ENCODE data around the gene FAM184A.

FAM184A gene

GRCh38 chr6:118930680-118931079 is 147.8 kb downstream of the FAM184A start:
- DNase-seq (ENCODE audit: low spot score): no peak
- TF ChIP-seq, protein P1, sequence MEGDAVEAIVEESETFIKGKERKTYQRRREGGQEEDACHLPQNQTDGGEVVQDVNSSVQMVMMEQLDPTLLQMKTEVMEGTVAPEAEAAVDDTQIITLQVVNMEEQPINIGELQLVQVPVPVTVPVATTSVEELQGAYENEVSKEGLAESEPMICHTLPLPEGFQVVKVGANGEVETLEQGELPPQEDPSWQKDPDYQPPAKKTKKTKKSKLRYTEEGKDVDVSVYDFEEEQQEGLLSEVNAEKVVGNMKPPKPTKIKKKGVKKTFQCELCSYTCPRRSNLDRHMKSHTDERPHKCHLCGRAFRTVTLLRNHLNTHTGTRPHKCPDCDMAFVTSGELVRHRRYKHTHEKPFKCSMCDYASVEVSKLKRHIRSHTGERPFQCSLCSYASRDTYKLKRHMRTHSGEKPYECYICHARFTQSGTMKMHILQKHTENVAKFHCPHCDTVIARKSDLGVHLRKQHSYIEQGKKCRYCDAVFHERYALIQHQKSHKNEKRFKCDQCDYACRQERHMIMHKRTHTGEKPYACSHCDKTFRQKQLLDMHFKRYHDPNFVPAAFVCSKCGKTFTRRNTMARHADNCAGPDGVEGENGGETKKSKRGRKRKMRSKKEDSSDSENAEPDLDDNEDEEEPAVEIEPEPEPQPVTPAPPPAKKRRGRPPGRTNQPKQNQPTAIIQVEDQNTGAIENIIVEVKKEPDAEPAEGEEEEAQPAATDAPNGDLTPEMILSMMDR (IDR thresholded peaks at IDR 0.05; ENCODE audit: extremely low read depth, missing control alignments): no peak

GRCh38 chr6:118923035-118923434 is 155.4 kb downstream of the FAM184A start:
- no peak for DNase-seq (ENCODE audit: low spot score)
- TF ChIP-seq, protein P1 (IDR thresholded peaks at IDR 0.05; ENCODE audit: extremely low read depth, missing control alignments): no peak

- TF ChIP-seq, protein P1 (IDR thresholded peaks at IDR 0.05; ENCODE audit: extremely low read depth, missing control alignments): no peak
These were observed 157.4 kb downstream of the FAM184A start for GRCh38 chr6:118921084-118921483.

GRCh38 chr6:118918329-118918725 is 160.1 kb downstream of the FAM184A start:
- TF ChIP-seq, protein P1 (IDR thresholded peaks at IDR 0.05; ENCODE audit: extremely low read depth, missing control alignments): no peak
- DNase-seq (ENCODE audit: low spot score): no peak

More at GRCh38 chr6:118921084-118921483, 157.4 kb downstream of the FAM184A start:
- DNase-seq (ENCODE audit: low spot score): no peak

GRCh38 chr6:118917546-118918328 is 160.7 kb downstream of the FAM184A start:
- DNase-seq (ENCODE audit: low spot score): no peak
- TF ChIP-seq, protein P1 (IDR thresholded peaks at IDR 0.05; ENCODE audit: extremely low read depth, missing control alignments): no peak

GRCh38 chr6:118914598-118914997 is 163.9 kb downstream of the FAM184A start:
- TF ChIP-seq, protein P1 (IDR thresholded peaks at IDR 0.05; ENCODE audit: extremely low read depth, missing control alignments): no peak
- DNase-seq (ENCODE audit: low spot score): no peak

DNA sequence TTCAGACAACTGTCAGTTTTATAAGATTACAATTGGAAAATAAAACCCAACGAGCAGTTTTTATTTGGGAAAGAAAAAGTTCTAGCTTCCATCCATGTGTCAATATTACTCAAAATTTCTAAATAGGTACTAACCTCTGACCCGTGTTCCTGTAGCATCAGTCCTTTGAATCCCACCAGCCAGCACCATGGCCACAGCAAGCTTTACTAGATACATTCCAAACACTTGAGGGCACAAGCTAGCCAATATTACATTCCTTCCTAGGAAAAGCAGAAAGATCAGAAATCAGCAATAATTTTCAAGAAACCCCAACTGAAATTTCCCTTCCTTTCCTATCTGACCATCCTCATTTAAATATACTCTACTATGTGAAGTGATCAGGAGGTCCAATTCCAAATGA is 165.3 kb downstream of the FAM184A start:
- no peak for DNase-seq (ENCODE audit: low spot score)
- TF ChIP-seq, protein P1 (IDR thresholded peaks at IDR 0.05; ENCODE audit: extremely low read depth, missing control alignments): no peak
